HPDE6-E6E7 (cell line): ENCODE data around the gene BATF2.

Experiments used
- DNase-seq: peaks from one replicate; pipeline ENCODE4 v3.0.0; 2011; ENCODE audit warnings: missing footprints; ENCODE audit errors: extremely low spot score

BATF2 gene

DNA sequence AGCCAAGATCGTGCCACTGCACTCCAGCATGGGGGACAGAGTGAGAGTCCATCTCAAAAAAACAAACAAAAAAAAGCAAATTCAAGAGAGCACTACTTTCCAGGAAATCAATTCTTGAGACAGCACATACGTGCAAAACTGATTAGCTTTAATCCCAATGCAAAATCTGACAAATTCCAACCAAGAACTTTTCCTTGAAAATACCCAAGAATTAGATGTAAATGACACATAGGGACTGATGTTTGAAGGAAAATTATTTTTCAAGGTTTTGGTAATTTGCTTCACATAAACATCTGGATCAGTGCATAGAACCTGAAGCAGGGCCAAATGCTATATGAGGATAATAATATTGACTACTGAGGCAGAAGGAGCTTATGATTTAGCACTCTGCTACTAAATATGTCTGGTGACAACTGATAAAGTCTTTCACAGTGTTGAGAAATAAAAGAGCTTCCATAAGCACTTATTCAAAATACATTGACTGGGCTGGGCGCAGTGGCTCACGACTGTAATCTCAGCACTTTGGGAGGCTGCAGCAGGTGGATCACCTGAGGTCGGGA is 33.6 kb downstream of the BATF2 start:
- no peak for DNase-seq

DNA sequence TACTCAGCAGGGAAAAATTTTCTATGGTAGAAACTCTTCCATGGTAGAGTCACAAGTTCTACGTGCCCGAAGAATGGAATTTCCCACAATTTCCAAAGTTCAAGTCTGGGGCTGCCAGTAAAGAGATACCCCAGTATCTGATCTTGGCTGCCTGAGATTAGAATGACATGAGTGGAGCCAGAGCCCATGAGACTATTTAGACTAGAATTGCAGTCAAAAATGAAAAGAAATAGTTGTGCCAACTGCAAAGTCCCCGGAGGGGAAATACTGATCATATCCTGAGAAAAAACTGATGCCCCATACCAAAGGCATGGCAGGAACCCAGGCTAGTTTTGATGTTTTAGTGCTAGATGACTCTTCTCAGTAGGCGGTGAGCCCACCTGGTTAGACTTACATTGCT is 36.1 kb downstream of the BATF2 start:
- DNase-seq = no peak

DNA sequence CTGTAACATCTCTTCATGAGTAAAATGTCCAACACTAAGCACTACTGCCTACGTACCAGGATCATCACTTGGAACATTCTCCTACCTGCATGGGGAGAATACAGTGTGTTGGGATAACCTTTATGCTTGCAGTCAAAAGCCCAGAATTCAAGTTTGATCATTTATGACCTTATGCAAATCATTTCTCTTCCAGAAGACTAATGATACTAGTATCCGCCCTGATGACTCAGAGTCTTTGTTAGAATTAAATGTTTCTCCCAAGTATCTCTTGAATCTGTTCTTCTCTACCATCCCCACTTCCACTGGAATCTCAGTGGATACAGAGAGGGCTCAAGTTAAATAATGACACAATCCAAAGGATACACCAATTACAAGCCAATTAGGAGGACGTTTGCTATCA is 37.3 kb downstream of the BATF2 start:
- DNase-seq = no peak

DNA sequence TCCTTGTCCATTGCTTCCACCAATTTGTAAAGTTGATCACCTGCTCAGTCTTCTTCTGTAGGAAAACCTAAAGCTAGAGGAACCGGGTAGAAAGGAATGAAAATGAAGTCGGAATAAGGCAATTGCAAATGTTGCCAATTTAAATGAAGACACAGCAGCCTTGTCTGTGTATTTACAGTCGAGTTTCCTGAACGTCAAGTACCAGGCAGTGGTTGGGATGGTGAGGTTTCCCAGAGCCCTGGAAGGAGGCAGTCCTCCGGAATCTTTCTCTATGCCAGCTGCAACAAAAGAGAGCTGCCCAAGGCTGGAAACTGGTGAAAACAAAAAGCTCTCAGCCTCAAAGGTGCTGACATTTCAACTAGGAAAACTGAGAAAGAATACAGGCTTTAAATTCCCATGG is 42.6 kb downstream of the BATF2 start:
- DNase-seq = no peak

DNA sequence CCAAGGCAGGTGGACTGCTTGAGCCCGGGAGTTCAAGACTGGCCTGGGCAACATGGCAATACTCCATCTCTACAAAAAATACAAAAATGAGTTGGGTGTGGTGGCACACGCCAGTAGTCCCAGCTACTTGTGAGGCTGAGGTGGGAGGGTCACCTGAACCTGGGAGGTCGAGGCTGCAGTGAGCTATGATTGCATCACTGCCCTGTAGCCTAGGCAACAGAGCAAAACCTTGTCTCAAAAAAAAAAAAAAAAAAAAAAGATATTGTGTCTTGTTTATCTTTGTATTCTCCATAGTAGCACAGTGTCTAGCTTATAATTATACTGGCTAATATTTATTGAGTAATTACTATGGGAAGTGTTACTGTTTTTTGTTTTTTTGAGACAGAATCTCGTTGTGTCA is 45.2 kb downstream of the BATF2 start:
- no peak for DNase-seq

DNA sequence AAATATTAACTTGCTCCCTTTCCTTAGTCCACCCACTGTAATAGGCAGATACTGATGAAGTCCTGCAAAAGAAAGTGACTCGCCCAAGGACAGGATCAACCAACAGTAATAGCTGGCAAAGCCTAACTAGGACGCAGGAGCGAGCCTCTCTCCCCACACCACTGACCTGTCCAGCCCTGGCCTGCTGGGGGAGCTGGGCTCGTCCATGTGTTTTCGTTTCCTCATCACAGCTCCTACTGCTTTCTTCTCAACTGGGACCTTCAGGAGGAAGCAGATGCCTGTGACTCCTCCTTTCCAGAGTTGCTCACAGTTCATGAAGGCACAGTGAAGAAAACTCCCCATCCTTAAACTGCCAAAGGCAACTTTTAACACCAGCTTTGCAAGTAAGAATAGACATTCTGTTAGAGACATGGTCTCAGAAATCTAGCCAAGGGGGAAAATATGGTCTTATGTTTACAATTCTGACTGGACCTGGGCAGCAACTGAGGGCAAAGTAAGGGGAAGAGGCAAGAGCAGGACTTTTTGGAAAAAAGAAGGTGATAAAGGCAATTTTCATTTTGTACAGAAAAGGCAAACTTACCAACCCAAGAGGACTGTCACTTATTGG is 49.5 kb downstream of the BATF2 start:
- no peak for DNase-seq
